PC-9 (cell line): Measurements from ENCODE around the gene TBCB. TPM values are rescaled to one million over a fixed set of nuclear protein-coding genes. Genes with fewer than 3 reads are reported as not detected.

Source experiments
- BruUV-seq: library from RNA; stranded (reverse); fragments of 400-500 nt; replicated peaks from 2 replicates; lab custom pipeline; 2021; lab: Mats Ljungman, UMichigan
- CTCF ChIA-PET: fragments of 300-600 bp; sonication (Branson Sonifier 250); formaldehyde crosslinking; loops from one replicate; lab custom pipeline; 2022; ENCODE audit warnings: antibody characterized with exemption; lab: Charles Lee
- POLR2A ChIA-PET: fragments of 300-600 bp; sonication (Branson Sonifier 250); formaldehyde crosslinking; loops from one replicate; lab custom pipeline; 2022; ENCODE audit warnings: antibody characterized with exemption; ENCODE audit not compliant: unreplicated experiment; lab: Charles Lee
- DNase-seq, 2 experiments: peaks; one replicate each; pipeline versions ENCODE4 v3.0.0 to v3.0.0-alpha.2; 2015 to 2022; ENCODE audit warnings: mixed read lengths in 1 of 2
- H2AFZ ChIP-seq: fragments of 200-600 bp; sonication (generic); 2 replicates; pipeline ENCODE4 v1.8.1; 2017; ENCODE audit warnings: antibody characterized with exemption
- H3F3A ChIP-seq: fragments of 200-600 bp; sonication (generic); 2 replicates; pipeline ENCODE4 v1.8.1; 2017; ENCODE audit warnings: antibody characterized with exemption, mild to moderate bottlenecking, low read depth; ENCODE audit not compliant: insufficient read depth
- H3K27ac ChIP-seq: fragments of 200-600 bp; sonication (generic); 2 replicates; pipeline ENCODE4 v1.6.1; 2016; ENCODE audit warnings: mixed run types
- H3K27me3 ChIP-seq: fragments of 200-600 bp; sonication (generic); 2 replicates; pipeline ENCODE4 v1.6.1; 2016; ENCODE audit warnings: low read depth, mixed run types; ENCODE audit not compliant: insufficient read depth
- H3K36me3 ChIP-seq: fragments of 200-600 bp; sonication (generic); 2 replicates; pipeline ENCODE4 v1.6.1; 2016; ENCODE audit warnings: low read depth, mixed run types
- H3K4me1 ChIP-seq: fragments of 200-600 bp; sonication (generic); replicated peaks from 2 replicates; pipeline ENCODE4 v1.6.1; 2016; ENCODE audit warnings: mixed run types; ENCODE audit not compliant: insufficient read depth
- H3K4me2 ChIP-seq: fragments of 200-600 bp; sonication (generic); 2 replicates; pipeline ENCODE4 v1.6.1; 2017; ENCODE audit warnings: mixed run types
- H3K4me3 ChIP-seq: fragments of 200-600 bp; sonication (generic); 2 replicates; pipeline ENCODE4 v1.6.1; 2016; ENCODE audit warnings: mixed run types
- H3K79me2 ChIP-seq: fragments of 200-600 bp; sonication (generic); 2 replicates; pipeline ENCODE4 v1.6.1; 2017; ENCODE audit warnings: low read depth, mixed run types
- H3K9me2 ChIP-seq: fragments of 200-600 bp; sonication (generic); 2 replicates; pipeline ENCODE4 v1.8.1; 2017; ENCODE audit warnings: mild to moderate bottlenecking; ENCODE audit not compliant: insufficient read depth
- H3K9me3 ChIP-seq: fragments of 200-600 bp; sonication (generic); 2 replicates; pipeline ENCODE4 v1.8.1; 2016; ENCODE audit warnings: low read depth; ENCODE audit not compliant: insufficient read depth
- H4K20me1 ChIP-seq: fragments of 200-600 bp; sonication (generic); 2 replicates; pipeline ENCODE4 v1.8.1; 2017; ENCODE audit not compliant: insufficient read depth
- EZH2 ChIP-seq: fragments of 200-600 bp; sonication (generic); IDR thresholded peaks from 2 replicates; pipeline ENCODE4 v1.8.0; 2017; ENCODE audit warnings: antibody characterized with exemption, low read depth
- intact Hi-C: fragments of 100-400 bp; cut with micrococcal nuclease; formaldehyde crosslinking; loops from one replicate; pipeline ENCODE4 v1.10.0; 2022; ENCODE audit not compliant: unreplicated experiment
- total RNA-seq: library from RNA; stranded (reverse); gene quantifications from 2 replicates; pipeline ENCODE4 v1.2.3, GENCODE V29; 2021
- TF ChIP-seq, protein P1 (sequence below): fragments of 200-600 bp; sonication (generic); conservative IDR thresholded peaks from 2 replicates; pipeline ENCODE4 v1.6.1; 2017; ENCODE audit warnings: mixed run types, antibody characterized with exemption, mild to moderate bottlenecking, moderate library complexity

Gene TBCB
- total RNA-seq, 1 experiment from 2014 or later = 126 TPM

DNA sequence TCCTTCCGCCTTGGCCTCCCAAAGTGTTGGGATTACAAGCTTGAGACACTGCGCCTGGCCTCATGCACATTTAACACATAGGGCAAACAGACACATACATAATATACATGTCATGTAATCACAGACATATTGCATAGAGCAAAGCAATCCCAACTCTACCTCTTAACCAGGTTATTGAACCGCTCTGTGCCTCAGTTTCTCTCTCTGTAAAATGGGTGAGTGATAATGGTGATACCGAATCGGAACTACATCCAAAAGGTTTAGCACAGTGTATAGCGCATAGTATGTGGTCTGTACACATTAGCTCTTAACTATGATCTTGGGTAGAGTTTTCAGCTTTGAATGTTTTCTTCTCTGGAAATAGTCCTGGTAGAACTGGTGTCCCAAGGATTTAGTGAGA is 29.4 kb downstream of the TBCB start:
- DNase-seq = no peak
- H2AFZ ChIP-seq = no peak overlapping the region
- H3K79me2 ChIP-seq = peaks cover 32% of the 10 kb centered on the region
- no peaks in the 10 kb centered on the region for H3K9me2 ChIP-seq
- peaks cover 47% of the 10 kb centered on the region for H3K36me3 ChIP-seq
- intact Hi-C loops = no loop called here
- peaks cover 42% of the 10 kb centered on the region; the same call in 1 of the 2 replicates for H3F3A ChIP-seq
- TF ChIP-seq, protein P1, sequence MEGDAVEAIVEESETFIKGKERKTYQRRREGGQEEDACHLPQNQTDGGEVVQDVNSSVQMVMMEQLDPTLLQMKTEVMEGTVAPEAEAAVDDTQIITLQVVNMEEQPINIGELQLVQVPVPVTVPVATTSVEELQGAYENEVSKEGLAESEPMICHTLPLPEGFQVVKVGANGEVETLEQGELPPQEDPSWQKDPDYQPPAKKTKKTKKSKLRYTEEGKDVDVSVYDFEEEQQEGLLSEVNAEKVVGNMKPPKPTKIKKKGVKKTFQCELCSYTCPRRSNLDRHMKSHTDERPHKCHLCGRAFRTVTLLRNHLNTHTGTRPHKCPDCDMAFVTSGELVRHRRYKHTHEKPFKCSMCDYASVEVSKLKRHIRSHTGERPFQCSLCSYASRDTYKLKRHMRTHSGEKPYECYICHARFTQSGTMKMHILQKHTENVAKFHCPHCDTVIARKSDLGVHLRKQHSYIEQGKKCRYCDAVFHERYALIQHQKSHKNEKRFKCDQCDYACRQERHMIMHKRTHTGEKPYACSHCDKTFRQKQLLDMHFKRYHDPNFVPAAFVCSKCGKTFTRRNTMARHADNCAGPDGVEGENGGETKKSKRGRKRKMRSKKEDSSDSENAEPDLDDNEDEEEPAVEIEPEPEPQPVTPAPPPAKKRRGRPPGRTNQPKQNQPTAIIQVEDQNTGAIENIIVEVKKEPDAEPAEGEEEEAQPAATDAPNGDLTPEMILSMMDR = no peak
- TF ChIP-seq EZH2 = no peak
- ChIA-PET CTCF (no interaction called here), POLR2A (interaction anchor here (0.6 kb wide), 1 partner anchor 16 kb away, joined by 3 read pairs; no protein-coding TSS in a partner anchor)
- no peak overlapping the region for H3K27ac ChIP-seq
- H4K20me1 ChIP-seq = peaks cover 29% of the 10 kb centered on the region
- no peak overlapping the region for H3K4me2 ChIP-seq
- H3K9me3 ChIP-seq = no peaks in the 10 kb centered on the region
- no TSS peak for BruUV-seq
- H3K4me1 ChIP-seq = peaks cover 8% of the 10 kb centered on the region
- no peak overlapping the region for H3K4me3 ChIP-seq
- H3K27me3 ChIP-seq = no peaks in the 10 kb centered on the region

DNA sequence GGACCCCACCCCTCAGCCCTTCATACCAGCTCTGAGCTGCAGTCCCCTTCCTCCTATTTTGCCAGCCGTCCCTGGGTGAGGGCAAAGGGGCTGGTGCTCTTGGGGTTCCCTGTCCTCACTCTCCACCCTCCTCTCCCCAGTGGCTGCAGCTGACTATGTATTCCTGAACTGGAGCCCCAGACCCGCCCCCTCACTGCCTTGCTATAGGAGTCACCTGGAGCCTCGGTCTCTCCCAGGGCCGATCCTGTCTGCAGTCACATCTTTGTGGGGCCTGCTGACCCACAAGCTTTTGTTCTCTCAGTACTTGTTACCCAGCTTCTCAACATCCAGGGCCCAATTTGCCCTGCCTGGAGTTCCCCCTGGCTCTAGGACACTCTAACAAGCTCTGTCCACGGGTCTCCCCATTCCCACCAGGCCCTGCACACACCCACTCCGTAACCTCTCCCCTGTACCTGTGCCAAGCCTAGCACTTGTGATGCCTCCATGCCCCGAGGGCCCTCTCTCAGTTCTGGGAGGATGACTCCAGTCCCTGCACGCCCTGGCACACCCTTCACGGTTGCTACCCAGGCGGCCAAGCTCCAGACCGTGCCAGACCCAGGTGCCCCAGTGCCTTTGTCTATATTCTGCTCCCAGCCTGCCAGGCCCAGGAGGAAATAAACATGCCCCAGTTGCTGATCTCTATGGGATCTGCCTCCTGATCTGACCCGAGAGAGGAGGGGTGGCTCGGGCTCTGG is 34.6 kb downstream of the TBCB start:
- Histone ChIP-seq H4K20me1 (peaks cover 11% of the 10 kb centered on the region), H3K4me2 (no peak overlapping the region), H3K36me3 (peaks cover 23% of the 10 kb centered on the region), H3K9me3 (no peaks in the 10 kb centered on the region), H3F3A (peaks cover 25% of the 10 kb centered on the region; the same call in 1 of the 2 replicates), H3K27me3 (no peaks in the 10 kb centered on the region), H3K27ac (no peak overlapping the region), H3K4me3 (no peak overlapping the region), H2AFZ (no peak overlapping the region), H3K79me2 (no peaks in the 10 kb centered on the region), H3K9me2 (no peaks in the 10 kb centered on the region), H3K4me1 (no peaks in the 10 kb centered on the region)
- ChIA-PET POLR2A (interaction anchor here (0.8 kb wide), 1 partner anchor 17 kb away, joined by 5 read pairs; no protein-coding TSS in a partner anchor), CTCF (no interaction called here)
- TSS peak; percentile 50 for BruUV-seq
- intact Hi-C loops = no loop called here
- TF ChIP-seq, protein P1 = no peak
- TF ChIP-seq EZH2 = no peak
- DNase-seq = no peak

DNA sequence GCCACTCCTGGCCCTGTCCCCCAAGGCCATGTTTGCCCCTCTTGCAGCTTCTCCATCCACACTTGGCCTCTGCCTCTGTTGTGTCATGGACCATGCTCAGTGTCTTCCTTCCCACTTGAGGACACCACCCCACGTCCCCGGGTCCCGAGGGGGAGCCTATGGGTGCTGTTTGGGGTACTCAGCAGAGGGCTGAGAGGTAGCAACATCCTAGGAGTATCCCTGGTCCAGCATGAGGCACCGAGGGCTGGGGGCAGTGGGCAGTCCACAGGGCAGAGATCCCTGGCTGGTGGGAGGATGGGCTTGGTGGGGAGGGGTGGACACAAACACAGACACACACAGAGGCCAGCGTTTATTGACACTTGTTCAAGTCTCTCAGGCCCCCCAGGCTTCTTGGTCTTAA is 35.3 kb downstream of the TBCB start:
- peaks cover 4% of the 10 kb centered on the region for H4K20me1 ChIP-seq
- ChIA-PET POLR2A (no interaction called here), CTCF (no interaction called here)
- H3K79me2 ChIP-seq = no peaks in the 10 kb centered on the region
- no peaks in the 10 kb centered on the region for H3K27me3 ChIP-seq
- H3K4me1 ChIP-seq = no peaks in the 10 kb centered on the region
- no peak overlapping the region for H2AFZ ChIP-seq
- no peaks in the 10 kb centered on the region for H3K9me3 ChIP-seq
- H3K9me2 ChIP-seq = no peaks in the 10 kb centered on the region
- peaks cover 18% of the 10 kb centered on the region; the same call in 1 of the 2 replicates for H3F3A ChIP-seq
- intact Hi-C loops = no loop called here
- H3K4me3 ChIP-seq = no peak overlapping the region
- no peak for TF ChIP-seq EZH2
- TF ChIP-seq, protein P1 = no peak
- H3K27ac ChIP-seq = no peak overlapping the region
- no TSS peak for BruUV-seq
- peaks cover 18% of the 10 kb centered on the region for H3K36me3 ChIP-seq
- DNase-seq = no peak
- no peak overlapping the region for H3K4me2 ChIP-seq
